Heart left ventricle (tissue), 13 donors: ENCODE results near the gene TPT1.

Source experiments
- POLR2A ChIP-seq, 2 donors: fragments of 450-650 bp; IDR thresholded peaks; one replicate each; pipeline ENCODE4 v1.6.1; 2017; ENCODE audit warnings: antibody characterized with exemption in 2 of 2, mild to moderate bottlenecking in 2 of 2, moderate library complexity in 2 of 2
- TF ChIP-seq, protein P1 (sequence below), 12 donors: fragments of 200-600 bp; sonication (generic) in 4 of 12; IDR thresholded peaks; one replicate each; pipeline versions ENCODE4 v1.5.0 to v1.8.0; 2018 to 2022; ENCODE audit warnings: antibody characterized with exemption in 12 of 12, mild to moderate bottlenecking in 5 of 12
- donor health status: ischemic (EF 13 %, LVEDD 7.1; RV severe dilation, severe dysfunction).
- donor health status: DM: no; HTN: yes; CAD: no.
- donor health status: DM: no; HTN: no; CAD: no.
- donor health status: ischemic (EF 25% LVEDD 6.9; RV normal size, moderate dysfunction).
- donor health status: ischemic (EF 25% LVEDD 5.7; RV mildly dilated, moderate dysfunction).
- donor health status: ischemic (EF 35%, LVEDD 5.7; RV mildly dilated, moderate dysfunction).
- donor health status: nonischemic (EF 11% LVEDD 7.7; RV severe dilation, severe dysfunction).
- donor health status: DM: yes; HTN: yes; CAD: no.
- donor health status: PGD.
- donor health status: ischemic (EF 29% LVEDD 5.4; RV normal size, mild dysfunction).
- donor health status: nonischemic (EF 23%, LVEDD 6.1; RV moderate dilation, normal function).

DNA sequence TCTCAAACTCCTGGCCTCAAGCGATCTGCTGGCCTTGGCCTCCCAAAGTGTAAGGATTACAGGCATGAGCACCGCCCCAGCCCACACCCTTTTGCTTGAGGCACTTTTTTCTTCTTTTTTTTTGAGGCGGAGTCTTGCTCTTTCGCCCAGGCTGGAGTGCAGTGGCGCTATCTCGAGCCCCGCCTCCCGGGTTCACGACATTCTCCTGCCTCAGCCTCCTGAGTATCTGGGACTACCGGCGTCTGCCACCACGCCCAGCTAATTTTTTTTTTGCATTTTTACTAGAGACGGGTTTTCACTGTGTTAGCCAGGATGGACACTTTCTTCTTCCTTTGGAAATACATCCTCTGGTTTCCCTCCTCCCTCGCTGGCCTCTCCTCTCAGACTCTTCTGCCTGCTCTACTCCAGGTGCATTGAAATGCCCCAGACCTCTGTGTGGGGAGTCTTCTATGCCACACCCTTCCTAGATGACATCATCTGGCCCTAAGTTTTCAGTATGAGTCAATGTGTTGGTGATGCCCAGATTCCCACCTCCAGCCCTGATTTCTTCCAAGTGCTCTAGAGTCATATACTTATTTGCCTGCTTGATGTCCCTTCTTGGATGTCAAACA lies 20.7 kb upstream of the TPT1 start:
- no peak for TF ChIP-seq POLR2A (IDR thresholded peaks at IDR 0.05)
- TF ChIP-seq, protein P1, sequence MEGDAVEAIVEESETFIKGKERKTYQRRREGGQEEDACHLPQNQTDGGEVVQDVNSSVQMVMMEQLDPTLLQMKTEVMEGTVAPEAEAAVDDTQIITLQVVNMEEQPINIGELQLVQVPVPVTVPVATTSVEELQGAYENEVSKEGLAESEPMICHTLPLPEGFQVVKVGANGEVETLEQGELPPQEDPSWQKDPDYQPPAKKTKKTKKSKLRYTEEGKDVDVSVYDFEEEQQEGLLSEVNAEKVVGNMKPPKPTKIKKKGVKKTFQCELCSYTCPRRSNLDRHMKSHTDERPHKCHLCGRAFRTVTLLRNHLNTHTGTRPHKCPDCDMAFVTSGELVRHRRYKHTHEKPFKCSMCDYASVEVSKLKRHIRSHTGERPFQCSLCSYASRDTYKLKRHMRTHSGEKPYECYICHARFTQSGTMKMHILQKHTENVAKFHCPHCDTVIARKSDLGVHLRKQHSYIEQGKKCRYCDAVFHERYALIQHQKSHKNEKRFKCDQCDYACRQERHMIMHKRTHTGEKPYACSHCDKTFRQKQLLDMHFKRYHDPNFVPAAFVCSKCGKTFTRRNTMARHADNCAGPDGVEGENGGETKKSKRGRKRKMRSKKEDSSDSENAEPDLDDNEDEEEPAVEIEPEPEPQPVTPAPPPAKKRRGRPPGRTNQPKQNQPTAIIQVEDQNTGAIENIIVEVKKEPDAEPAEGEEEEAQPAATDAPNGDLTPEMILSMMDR (IDR thresholded peaks at IDR 0.05): no peak
